T-cell (primary cell): ENCODE results near the gene METTL24. TPM values are rescaled to one million over a fixed set of nuclear protein-coding genes. Genes with fewer than 3 reads are reported as not detected.

ENCODE experiments used
- ATAC-seq, 4 experiments: fragments of 200-7000 bp in 3 of 4; fragments of 150-1000 bp in 1 of 4; cut with Tn5 transposase; replicated peaks in 1 of 4; 1 replicate in 3 of 4; 2 replicates in 1 of 4; pipeline ENCODE4 v1.10.0; 2021; ENCODE audit warnings: moderate library complexity in 3 of 4, mild to moderate bottlenecking in 2 of 4, moderate number of reproducible peaks in 1 of 4
- CTCF ChIA-PET, 2 donors: fragments of 300-600 bp; sonication (Branson Sonifier 250); formaldehyde crosslinking; loops; one replicate each; lab custom pipeline; 2022; ENCODE audit warnings: antibody characterized with exemption in 2 of 2; lab: Charles Lee
- POLR2A ChIA-PET, 2 donors: fragments of 300-600 bp; sonication (Branson Sonifier 250); formaldehyde crosslinking; loops; one replicate each; lab custom pipeline; 2022; ENCODE audit warnings: antibody characterized with exemption in 2 of 2; lab: Charles Lee
- DNase-seq, 35 experiments: peaks; one replicate each; pipeline versions ENCODE4 v3.0.0 to v3.0.0-alpha.2; 2013 to 2023
- H3K27ac ChIP-seq: one replicate; pipeline ENCODE4 v1.5.1; 2013; ENCODE audit warnings: low read length
- H3K27me3 ChIP-seq, 2 experiments: replicated peaks in 1 of 2; 1 replicate in 1 of 2; 2 replicates in 1 of 2; pipeline versions ENCODE4 v1.6.1 to v1.7.0; 2013; ENCODE audit warnings: low read length in 1 of 2, mixed read lengths in 1 of 2; ENCODE audit not compliant: control insufficient read depth in 2 of 2, insufficient read depth in 2 of 2; ENCODE audit errors: extremely low read depth in 1 of 2
- H3K36me3 ChIP-seq, 2 donors: 1 replicate in 1 of 2; 2 replicates in 1 of 2; pipeline versions ENCODE4 v1.6.1 to v1.7.0; 2013; ENCODE audit warnings: low read length in 1 of 2; ENCODE audit not compliant: control insufficient read depth in 2 of 2, insufficient read depth in 1 of 2; ENCODE audit errors: extremely low read depth in 1 of 2
- H3K4me1 ChIP-seq, 2 experiments: 1 replicate in 1 of 2; 2 replicates in 1 of 2; pipeline versions ENCODE4 v1.6.1 to v1.7.0; 2013; ENCODE audit warnings: low read length in 2 of 2, mixed read lengths in 1 of 2; ENCODE audit not compliant: insufficient read depth in 2 of 2, control insufficient read depth in 1 of 2; ENCODE audit errors: extremely low read depth in 1 of 2
- H3K4me3 ChIP-seq, 2 donors: 1 replicate in 1 of 2; 2 replicates in 1 of 2; pipeline versions ENCODE4 v1.5.1 to v1.7.0; 2013; ENCODE audit warnings: mild to moderate bottlenecking in 2 of 2, low read length in 1 of 2, moderate library complexity in 1 of 2; ENCODE audit not compliant: control insufficient read depth in 1 of 2; ENCODE audit errors: extremely low read depth in 1 of 2
- H3K9me3 ChIP-seq: 2 replicates; pipeline ENCODE4 v1.7.0; 2013
- H3K27ac Mint-ChIP-seq, 2 donors: one replicate each; pipeline ENCODE4 v1.8.0; 2020 to 2021; ENCODE audit warnings: mild to moderate bottlenecking in 2 of 2, mixed read lengths in 2 of 2
- H3K27me3 Mint-ChIP-seq, 2 donors: one replicate each; pipeline ENCODE4 v1.8.0; 2021 to 2022; ENCODE audit warnings: mixed read lengths in 2 of 2
- H3K36me3 Mint-ChIP-seq: one replicate; pipeline ENCODE4 v1.8.0; 2021; ENCODE audit warnings: mixed read lengths
- H3K4me1 Mint-ChIP-seq, 3 donors: one replicate each; pipeline ENCODE4 v1.8.0; 2020 to 2022; ENCODE audit warnings: mixed read lengths in 3 of 3, mild to moderate bottlenecking in 1 of 3
- H3K4me3 Mint-ChIP-seq, 3 donors: one replicate each; pipeline ENCODE4 v1.8.0; 2020 to 2022; ENCODE audit warnings: mild to moderate bottlenecking in 3 of 3, mixed read lengths in 3 of 3, moderate library complexity in 3 of 3
- H3K9me3 Mint-ChIP-seq, 3 donors: one replicate each; pipeline ENCODE4 v1.8.0; 2020 to 2022; ENCODE audit warnings: mixed read lengths in 3 of 3
- WGBS: methylation state at CpG from one replicate; pipeline ENCODE4 v1.1.5; 2013; ENCODE audit warnings: missing lambda C conversion rate; ENCODE audit not compliant: insufficient coverage; 5-methylcytosine and 5-hydroxymethylcytosine counted together
- total RNA-seq, 35 experiments: library from RNA in 6 of 35; stranded (reverse) in 6 of 35; fragments of 120-200 nt in 1 of 35; gene quantifications; one replicate each; pipeline versions ENCODE4 v1.2.1 to v1.2.4 and lab custom pipeline; 2013 to 2026

METTL24 gene
- total RNA-seq, 5 donors from 2014 or later (not counting 1 experiment from before 2014, with no cell fraction given), result 0.30 to 0.47 (median 0.33) TPM; not detected in 2

DNA sequence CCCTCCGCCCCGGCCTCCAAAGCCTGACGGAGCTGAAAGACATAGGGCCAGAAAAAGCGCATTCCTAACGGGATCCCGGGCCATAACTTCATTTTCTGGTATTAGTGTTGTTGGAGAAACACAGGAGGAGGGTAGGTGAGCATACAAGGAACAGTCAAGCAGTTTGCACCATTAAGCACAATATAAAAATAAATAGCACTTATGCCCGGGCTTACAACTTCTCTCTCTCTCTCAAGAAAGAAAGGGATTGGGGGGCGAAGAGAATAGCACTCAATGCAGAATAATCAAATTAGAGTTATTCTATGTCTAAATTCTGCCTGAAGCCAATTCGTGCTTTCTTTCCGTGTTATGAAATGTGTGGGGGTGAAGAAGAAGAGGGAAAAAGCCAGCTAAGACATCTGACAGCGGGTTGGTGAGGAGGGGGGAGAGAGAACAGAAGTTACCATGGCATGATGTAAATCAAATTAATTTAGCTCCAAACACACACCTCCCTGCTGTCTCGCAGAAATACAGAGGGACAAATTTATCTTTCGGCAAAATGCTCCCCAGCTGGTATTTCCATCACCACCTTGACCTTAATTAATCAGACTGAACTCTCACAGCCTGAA lies 508 bp upstream of the METTL24 start:
- Mint-ChIP-seq H3K27ac (no peak overlapping the region), H3K9me3 (peaks cover 0 to 3% (median 0%) of the 10 kb centered on the region in 3 donors), H3K36me3 (no peaks in the 10 kb centered on the region), H3K4me3 (peak overlapping the region; percentile 54 to 69 (median 56)), H3K4me1 (peaks cover 13 to 21% (median 17%) of the 10 kb centered on the region in 3 donors), H3K27me3 (peaks cover 44 to 57% of the 10 kb centered on the region in 2 donors)
- WGBS, result 30% methylated on average over 4 of the region's 13 CpGs
- no peak for ATAC-seq
- CTCF ChIA-PET, result no interaction called here
- Histone ChIP-seq H3K4me3 (peak overlapping the region in 1 of 2 donors; percentile 74), H3K27me3 (peaks cover 0 to 25% of the 10 kb centered on the region in 2 experiments), H3K36me3 (no peaks in the 10 kb centered on the region), H3K9me3 (no peaks in the 10 kb centered on the region), H3K4me1 (peaks cover 0 to 11% of the 10 kb centered on the region in 2 experiments), H3K27ac (no peak overlapping the region)
- DNase-seq, result no peak
- POLR2A ChIA-PET, result interaction anchor here in 1 of 2 donors (0.6 kb wide), 1 partner anchor 1411 kb away, joined by 3 read pairs; no protein-coding TSS in a partner anchor

DNA sequence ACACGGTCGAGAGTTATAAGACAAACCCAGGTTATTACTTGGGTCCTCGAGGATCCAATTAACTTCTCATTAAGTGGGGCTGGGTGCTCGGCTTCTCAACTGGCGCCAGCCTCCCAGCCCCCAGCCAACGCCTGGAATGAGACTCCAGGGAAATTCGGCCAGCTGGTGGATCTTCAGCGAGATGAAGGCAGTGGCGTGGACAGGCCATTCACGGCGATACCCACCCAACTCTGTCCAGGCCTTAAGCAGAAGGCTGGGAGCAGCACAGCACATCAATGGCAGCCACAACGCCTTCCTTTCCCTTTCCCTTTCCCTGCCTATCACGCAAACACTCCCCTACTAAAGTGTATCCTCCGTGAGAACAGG lies 868 bp downstream of the METTL24 start:
- peak overlapping the region; percentile 49 to 74 for H3K4me3 ChIP-seq
- no peak for DNase-seq
- peak in 2 of 4 experiments; percentile 6 to 8 for ATAC-seq
- CTCF ChIA-PET, result no interaction called here
- peaks cover 13 to 21% (median 17%) of the 10 kb centered on the region in 3 donors for H3K4me1 Mint-ChIP-seq
- H3K9me3 Mint-ChIP-seq, result peaks cover 0 to 3% (median 0%) of the 10 kb centered on the region in 3 donors
- H3K9me3 ChIP-seq, result no peaks in the 10 kb centered on the region
- no peaks in the 10 kb centered on the region for H3K36me3 Mint-ChIP-seq
- H3K27me3 ChIP-seq, result peaks cover 0 to 25% of the 10 kb centered on the region in 2 experiments
- H3K4me1 ChIP-seq, result peaks cover 0 to 11% of the 10 kb centered on the region in 2 experiments
- H3K27ac Mint-ChIP-seq, result peak overlapping the region; percentile 26 to 50
- 71% methylated on average over 13 of the region's 14 CpGs for whole genome bisulfite sequencing
- H3K4me3 Mint-ChIP-seq, result peak overlapping the region; percentile 77 to 83 (median 81)
- no peak overlapping the region for H3K27ac ChIP-seq
- POLR2A ChIA-PET, result no interaction called here
- peaks cover 44 to 53% of the 10 kb centered on the region in 2 donors for H3K27me3 Mint-ChIP-seq
- no peaks in the 10 kb centered on the region for H3K36me3 ChIP-seq

DNA sequence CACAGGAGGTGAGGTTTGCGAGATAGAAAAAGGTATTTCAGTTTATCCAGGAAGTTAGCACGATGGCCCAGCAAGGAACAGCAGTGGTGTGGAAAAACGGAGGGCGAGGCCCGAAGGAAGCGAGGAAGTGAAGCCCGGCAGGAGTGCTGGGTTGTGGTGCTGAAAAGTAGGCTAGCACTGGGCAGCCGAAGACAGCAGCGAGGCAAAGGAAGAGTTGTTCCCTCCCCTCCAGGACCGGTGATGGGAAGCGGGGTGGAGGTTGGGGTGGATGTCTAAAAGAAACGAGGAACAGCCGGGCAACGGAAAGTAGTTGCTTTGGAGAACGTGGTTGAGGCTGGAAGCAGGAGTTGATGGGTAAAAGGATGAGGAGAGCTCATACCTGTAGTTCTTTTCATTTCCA lies 1.4 kb downstream of the METTL24 start:
- H3K4me3 ChIP-seq, result no peak overlapping the region
- H3K27ac Mint-ChIP-seq, result no peak overlapping the region
- peaks cover 0 to 25% of the 10 kb centered on the region in 2 experiments for H3K27me3 ChIP-seq
- CTCF ChIA-PET, result no interaction called here
- H3K4me3 Mint-ChIP-seq, result peak overlapping the region; percentile 77 to 83 (median 81)
- ATAC-seq, result no peak
- no peaks in the 10 kb centered on the region for H3K36me3 Mint-ChIP-seq
- POLR2A ChIA-PET, result no interaction called here
- DNase-seq, result no peak
- WGBS, result 82% methylated on average over 13 of the region's 15 CpGs
- H3K27ac ChIP-seq, result no peak overlapping the region
- no peaks in the 10 kb centered on the region for H3K36me3 ChIP-seq
- peaks cover 13 to 21% (median 17%) of the 10 kb centered on the region in 3 donors for H3K4me1 Mint-ChIP-seq
- peaks cover 0 to 11% of the 10 kb centered on the region in 2 experiments for H3K4me1 ChIP-seq
- peaks cover 44 to 51% of the 10 kb centered on the region in 2 donors for H3K27me3 Mint-ChIP-seq
- no peaks in the 10 kb centered on the region for H3K9me3 ChIP-seq
- H3K9me3 Mint-ChIP-seq, result peaks cover 0 to 3% (median 0%) of the 10 kb centered on the region in 3 donors

DNA sequence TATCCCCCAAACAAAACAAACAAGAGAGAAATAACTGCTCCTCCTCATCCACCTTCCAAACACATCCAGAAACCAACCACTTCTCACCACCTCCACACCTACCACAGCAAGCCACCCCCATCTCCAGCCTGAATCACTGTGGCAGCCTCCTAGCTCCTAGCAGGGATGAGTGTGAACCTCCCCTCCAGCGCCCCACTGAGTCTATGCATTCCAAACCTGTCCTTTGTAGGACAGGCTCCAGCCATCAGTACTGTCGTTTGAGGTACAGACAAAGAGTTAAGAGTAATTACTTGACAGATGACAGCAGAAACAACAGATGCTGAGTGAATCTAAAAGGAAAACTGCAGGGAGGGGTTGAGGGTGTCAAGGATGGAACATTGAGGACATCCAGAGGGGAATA lies 2.4 kb downstream of the METTL24 start:
- CTCF ChIA-PET, result no interaction called here
- peaks cover 13 to 21% (median 17%) of the 10 kb centered on the region in 3 donors for H3K4me1 Mint-ChIP-seq

DNA sequence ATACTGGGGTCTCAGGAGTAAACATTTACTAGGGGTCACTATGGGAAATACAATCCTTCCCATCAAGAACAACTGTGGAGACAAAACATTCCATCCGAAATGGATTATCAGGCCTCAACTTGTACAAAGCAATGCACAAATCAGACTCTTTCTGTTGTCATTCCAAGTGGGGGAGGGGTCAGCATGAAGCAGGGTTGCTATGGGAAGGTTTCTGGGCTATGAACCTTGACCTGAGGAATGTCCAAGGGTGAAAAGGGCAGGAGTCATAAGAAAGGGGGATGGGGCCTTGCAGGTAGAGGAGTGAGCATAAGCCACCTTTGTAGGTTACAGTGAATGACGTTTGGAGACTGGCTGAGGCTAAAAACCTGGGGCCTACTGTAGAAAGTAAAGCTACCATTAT lies 3.1 kb downstream of the METTL24 start:
- Histone ChIP-seq H3K36me3 (no peaks in the 10 kb centered on the region), H3K4me3 (no peak overlapping the region), H3K9me3 (no peaks in the 10 kb centered on the region), H3K4me1 (peaks cover 0 to 11% of the 10 kb centered on the region in 2 experiments), H3K27ac (no peak overlapping the region), H3K27me3 (peaks cover 0 to 25% of the 10 kb centered on the region in 2 experiments)
- H3K36me3 Mint-ChIP-seq, result no peaks in the 10 kb centered on the region
- CTCF ChIA-PET, result no interaction called here
- no peak overlapping the region for H3K4me3 Mint-ChIP-seq
- H3K27me3 Mint-ChIP-seq, result peaks cover 33 to 40% of the 10 kb centered on the region in 2 donors
- no CpG with 5 or more reads among the region's 2 CpGs for WGBS
- H3K4me1 Mint-ChIP-seq, result peaks cover 13 to 21% (median 17%) of the 10 kb centered on the region in 3 donors
- DNase-seq, result no peak
- no peaks in the 10 kb centered on the region for H3K9me3 Mint-ChIP-seq
- POLR2A ChIA-PET, result no interaction called here
- no peak for ATAC-seq
- H3K27ac Mint-ChIP-seq, result no peak overlapping the region

More for the DNA sequence above, 2.4 kb downstream of the METTL24 start:
- Mint-ChIP-seq H3K27me3 (peaks cover 37 to 47% of the 10 kb centered on the region in 2 donors), H3K4me3 (no peak overlapping the region), H3K9me3 (no peaks in the 10 kb centered on the region), H3K36me3 (no peaks in the 10 kb centered on the region), H3K27ac (no peak overlapping the region)
- H3K27ac ChIP-seq, result no peak overlapping the region
- no peak overlapping the region for H3K4me3 ChIP-seq
- H3K9me3 ChIP-seq, result no peaks in the 10 kb centered on the region
- H3K4me1 ChIP-seq, result peaks cover 0 to 11% of the 10 kb centered on the region in 2 experiments
- DNase-seq (no peak), ATAC-seq (no peak)
- H3K27me3 ChIP-seq, result peaks cover 0 to 25% of the 10 kb centered on the region in 2 experiments
- POLR2A ChIA-PET, result no interaction called here
- no CpG with 5 or more reads among the region's 2 CpGs for WGBS
- no peaks in the 10 kb centered on the region for H3K36me3 ChIP-seq

DNA sequence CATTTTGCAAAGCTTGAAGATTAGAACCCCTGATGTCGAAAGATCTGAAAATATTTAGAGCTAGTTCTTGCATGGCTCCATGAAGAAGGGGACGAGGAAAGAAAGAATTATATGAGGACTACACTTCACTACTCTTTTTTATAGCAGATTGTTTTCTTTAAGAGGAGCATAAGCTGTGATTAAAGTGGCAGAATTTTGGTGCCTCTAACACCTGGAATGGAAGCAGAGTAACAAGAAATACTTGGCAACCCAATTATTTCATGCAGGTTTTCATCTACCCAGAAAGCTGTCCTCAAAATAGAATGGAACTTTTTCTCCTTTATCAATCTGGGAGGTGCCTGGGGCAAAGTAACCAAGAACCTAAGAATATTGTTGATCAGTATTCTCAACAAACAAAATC lies 4.0 kb downstream of the METTL24 start:
- no peak overlapping the region for H3K4me3 Mint-ChIP-seq
- WGBS, result no CpG with 5 or more reads among the region's 2 CpGs
- CTCF ChIA-PET, result no interaction called here
- ATAC-seq (no peak), DNase-seq (no peak)
- POLR2A ChIA-PET, result interaction anchor here in 1 of 2 donors (0.6 kb wide), 1 partner anchor 813 kb away, joined by 3 read pairs; no protein-coding TSS in a partner anchor
- Histone ChIP-seq H3K4me1 (peaks cover 0 to 11% of the 10 kb centered on the region in 2 experiments), H3K9me3 (no peaks in the 10 kb centered on the region), H3K27ac (no peak overlapping the region), H3K4me3 (no peak overlapping the region), H3K27me3 (peaks cover 0 to 21% of the 10 kb centered on the region in 2 experiments), H3K36me3 (no peaks in the 10 kb centered on the region)
- no peak overlapping the region for H3K27ac Mint-ChIP-seq
- H3K4me1 Mint-ChIP-seq, result peaks cover 13 to 21% (median 14%) of the 10 kb centered on the region in 3 donors
- H3K9me3 Mint-ChIP-seq, result no peaks in the 10 kb centered on the region
- no peaks in the 10 kb centered on the region for H3K36me3 Mint-ChIP-seq
- H3K27me3 Mint-ChIP-seq, result peaks cover 32 to 33% of the 10 kb centered on the region in 2 donors
